Stomach (tissue), 9 donors: ENCODE results near the gene NWD2. TPM values are rescaled to one million over a fixed set of nuclear protein-coding genes. Genes with fewer than 3 reads are reported as not detected.

Source experiments
- DNase-seq, 2 donors: peaks; one replicate each; pipeline versions ENCODE4 v3.0.0 to v3.0.0-alpha.2; 2013 to 2019
- H3K27ac ChIP-seq, 5 donors: fragments of 200-600 bp in 4 of 5; sonication (generic) in 4 of 5; one replicate each; pipeline ENCODE4 v1.5.1; 2013 to 2019; ENCODE audit warnings: mild to moderate bottlenecking in 1 of 5, moderate library complexity in 1 of 5
- H3K27me3 ChIP-seq, 3 donors: fragments of 200-600 bp; sonication (generic); one replicate each; pipeline ENCODE4 v1.5.1; 2017 to 2019; ENCODE audit warnings: mixed run types in 1 of 3
- H3K36me3 ChIP-seq, 4 donors: fragments of 200-600 bp; sonication (generic); 1 replicate in 3 of 4; 2 replicates in 1 of 4; pipeline ENCODE4 v1.5.1; 2016 to 2019
- H3K4me1 ChIP-seq, 4 donors: fragments of 200-600 bp; sonication (generic); one replicate each; pipeline ENCODE4 v1.5.1; 2016 to 2019
- H3K4me3 ChIP-seq, 4 donors: fragments of 200-600 bp; sonication (generic) in 3 of 4; one replicate each; pipeline ENCODE4 v1.5.1; 2016 to 2019; ENCODE audit warnings: mild to moderate bottlenecking in 1 of 4
- H3K9me3 ChIP-seq, 4 donors: fragments of 200-600 bp; sonication (generic); one replicate each; pipeline ENCODE4 v1.5.1; 2016 to 2019
- CTCF ChIP-seq, 7 experiments: fragments of 450-650 bp in 4 of 7; fragments of 200-600 bp in 3 of 7; sonication (generic) in 3 of 7; IDR thresholded peaks; one replicate each; pipeline ENCODE4 v1.5.1; 2016 to 2019; ENCODE audit warnings: antibody characterized with exemption in 7 of 7, control low read depth in 2 of 7, mild to moderate bottlenecking in 1 of 7
- EP300 ChIP-seq: sonication (generic); formaldehyde crosslinking; IDR thresholded peaks from one replicate; pipeline ENCODE4 v1.6.1; 2017; ENCODE audit warnings: antibody characterized with exemption
- POLR2A ChIP-seq, 4 donors: fragments of 450-650 bp; IDR thresholded peaks; one replicate each; pipeline ENCODE4 v1.6.1; 2016; ENCODE audit warnings: antibody characterized with exemption in 4 of 4, control low read depth in 2 of 4, mild to moderate bottlenecking in 1 of 4, moderate library complexity in 1 of 4
- POLR2AphosphoS5 ChIP-seq, 3 donors: sonication (generic); formaldehyde crosslinking; IDR thresholded peaks; one replicate each; pipeline ENCODE4 v1.6.1; 2016; ENCODE audit warnings: antibody characterized with exemption in 3 of 3
- WGBS, 5 donors: extraction: QIAGEN DNeasy Blood & Tissue Kit in 3 of 5; methylation state at CpG; one replicate each; pipeline versions ENCODE4 v1.1.5 to v1.1.7; 2013 to 2018; 5-methylcytosine and 5-hydroxymethylcytosine counted together
- intact Hi-C: fragments of 100-400 bp; cut with DNase I; formaldehyde crosslinking; loops from one replicate; pipeline ENCODE4 v1.15.1; 2023; ENCODE audit warnings: low total_unique reads
- polyA plus RNA-seq, 3 donors: library from polyadenylated mRNA; stranded (reverse); fragments of 200-250 nt; gene quantifications; one replicate each; pipeline ENCODE4 v1.2.3, GENCODE V29; 2013
- total RNA-seq, 5 donors: library from RNA; depleted of rRNA; stranded (reverse); fragments of >200 nt; gene quantifications; one replicate each; pipeline versions ENCODE4 v1.1.0 to v1.2.3, GENCODE V29; 2014 to 2016
- donor health status: healthy with polysubstance abuse.
- donor health status: Bipolar disorder and iron deficiency.
- donor health status: healthy.

The NWD2 gene
- total and polyA plus RNA-seq, 8 donors, result under 0.01 to 1.5 (median 0.05) TPM; not detected in 5

GRCh38 chr4:37338972-37339371 lies 94.4 kb downstream of the NWD2 start:
- intact Hi-C loops, result no loop called here
- Histone ChIP-seq H3K9me3 (peaks cover 0 to 1% (median 0%) of the 10 kb centered on the region in 4 donors), H3K36me3 (no peaks in the 10 kb centered on the region), H3K4me1 (no peaks in the 10 kb centered on the region), H3K27me3 (no peaks in the 10 kb centered on the region), H3K4me3 (no peak overlapping the region), H3K27ac (no peak overlapping the region)
- DNase-seq, result no peak
- no peak for TF ChIP-seq EP300
- no peak for TF ChIP-seq CTCF (IDR thresholded peaks at IDR 0.05)
- no peak for TF ChIP-seq POLR2A (IDR thresholded peaks at IDR 0.05)
- no peak for TF ChIP-seq POLR2AphosphoS5 (IDR thresholded peaks at IDR 0.05)

GRCh38 chr4:37358748-37359147 lies 114.2 kb downstream of the NWD2 start:
- Histone ChIP-seq H3K9me3 (no peaks in the 10 kb centered on the region), H3K36me3 (no peaks in the 10 kb centered on the region), H3K4me1 (no peaks in the 10 kb centered on the region), H3K27me3 (no peaks in the 10 kb centered on the region), H3K27ac (no peak overlapping the region), H3K4me3 (no peak overlapping the region)
- WGBS, 5 donors, result 79 to 91% (median 87%) methylated on average over 2 of the region's 2 CpGs
- intact Hi-C loops, result no loop called here
- TF ChIP-seq POLR2AphosphoS5 (IDR thresholded peaks at IDR 0.05) (no peak), CTCF (IDR thresholded peaks at IDR 0.05) (no peak), EP300 (no peak), POLR2A (IDR thresholded peaks at IDR 0.05) (no peak)
- DNase-seq, result no peak

- peak in 1 of 2 donors; percentile 12 for DNase-seq
- H3K36me3 ChIP-seq, result no peaks in the 10 kb centered on the region
- H3K4me3 ChIP-seq, result no peak overlapping the region
- TF ChIP-seq CTCF (IDR thresholded peaks at IDR 0.05) (no peak), POLR2A (IDR thresholded peaks at IDR 0.05) (no peak), POLR2AphosphoS5 (IDR thresholded peaks at IDR 0.05) (no peak), EP300 (no peak)
- no peak overlapping the region for H3K27ac ChIP-seq
- no peaks in the 10 kb centered on the region for H3K27me3 ChIP-seq
- intact Hi-C loops, result no loop called here
- no peaks in the 10 kb centered on the region for H3K4me1 ChIP-seq
- no peaks in the 10 kb centered on the region for H3K9me3 ChIP-seq
- WGBS, 5 donors, result 33 to 47% (median 46%) methylated on average over 4 of the region's 4 CpGs
Measured at GRCh38 chr4:37359261-37359660, 114.7 kb downstream of the NWD2 start.

GRCh38 chr4:37365888-37366287 lies 121.3 kb downstream of the NWD2 start:
- Histone ChIP-seq H3K4me3 (no peak overlapping the region), H3K9me3 (no peaks in the 10 kb centered on the region), H3K4me1 (no peaks in the 10 kb centered on the region), H3K27ac (no peak overlapping the region), H3K27me3 (no peaks in the 10 kb centered on the region), H3K36me3 (no peaks in the 10 kb centered on the region)
- no peak for DNase-seq
- TF ChIP-seq POLR2A (IDR thresholded peaks at IDR 0.05) (no peak), CTCF (IDR thresholded peaks at IDR 0.05) (no peak), POLR2AphosphoS5 (IDR thresholded peaks at IDR 0.05) (no peak), EP300 (no peak)
- intact Hi-C loops, result no loop called here
